ENCODE results near the gene BANF2. TPM values are rescaled to one million over a fixed set of nuclear protein-coding genes. Genes with fewer than 3 reads are reported as not detected.

BANF2 gene
- total and polyA plus RNA-seq, 4 donors: not detected

DNA sequence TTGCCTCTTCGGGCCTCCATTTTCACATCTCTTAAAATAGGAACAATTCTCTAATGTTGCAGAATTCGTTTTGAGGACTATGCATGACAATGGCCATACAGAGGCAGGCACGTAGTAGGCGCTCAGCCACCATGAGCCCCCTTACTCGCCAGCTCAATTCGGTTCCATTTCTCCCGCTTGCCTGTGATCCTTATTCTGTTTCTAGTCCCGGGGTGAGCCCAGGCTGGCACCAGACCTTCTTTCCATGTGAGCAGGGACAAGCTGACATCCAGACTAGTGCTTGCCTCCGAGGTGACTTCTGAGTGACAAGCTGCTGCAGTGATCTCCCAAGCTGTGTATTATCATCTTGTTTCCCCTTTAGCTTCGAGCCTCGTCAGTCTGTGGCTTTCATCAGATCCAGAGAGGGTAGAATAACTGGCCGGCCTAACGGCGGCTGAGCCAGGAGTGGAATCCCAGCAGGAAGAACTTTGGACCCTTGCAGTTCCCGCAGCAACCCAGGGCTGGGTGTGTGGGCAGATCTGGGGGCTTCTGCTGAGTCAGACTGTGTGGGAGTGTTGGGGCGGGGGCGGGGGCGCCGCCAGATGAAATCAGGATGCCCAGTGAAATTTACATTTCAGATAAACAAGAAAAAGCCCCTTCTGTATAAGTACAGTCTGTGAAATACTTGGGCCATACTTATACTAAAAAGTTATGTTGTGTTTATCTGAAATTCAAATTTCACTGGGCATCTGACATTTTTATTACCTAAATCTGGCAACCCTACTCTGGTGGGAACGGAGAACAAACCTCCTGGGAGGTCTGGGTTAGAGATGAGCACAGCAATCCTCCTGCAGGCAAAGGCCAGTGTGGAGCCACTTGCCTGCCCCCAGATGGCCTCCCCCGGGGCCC lies 10.9 kb downstream of the BANF2 start:
- Histone ChIP-seq H3K27me3 (ENCODE audit: control insufficient read depth in 4 of 4, insufficient read depth in 4 of 4, low read length in 3 of 4) (no peaks in the 10 kb centered on the region), H3K4me3 (ENCODE audit: low read depth in 1 of 3, low read length in 3 of 3) (no peak overlapping the region), H3K36me3 (ENCODE audit: control insufficient read depth in 4 of 4, insufficient read depth in 3 of 4, low read depth in 1 of 4, low read length in 3 of 4) (no peaks in the 10 kb centered on the region), H3K9me3 (ENCODE audit: control insufficient read depth in 4 of 4, low read length in 3 of 4) (no peaks in the 10 kb centered on the region), H3K27ac (ENCODE audit: low read depth in 1 of 2, low read length in 2 of 2) (peak overlapping the region; percentile 2 to 6), H3K4me1 (ENCODE audit: control insufficient read depth in 4 of 4, insufficient read depth in 4 of 4, low read length in 3 of 4) (peaks cover 3 to 21% (median 9%) of the 10 kb centered on the region in 4 donors), H3K9ac (ENCODE audit: low read depth in 1 of 2, low read length in 2 of 2) (no peak overlapping the region)
- peak; percentile 54 for DNase-seq (ENCODE audit: low spot score)
- 42% methylated on average over 21 of the region's 21 CpGs for WGBS
- peak; percentile 60 to 89 for TF ChIP-seq EGR1 (IDR thresholded peaks at IDR 0.05; ENCODE audit: low read depth in 2 of 2)
- TF ChIP-seq HNF4A (conservative IDR thresholded peaks at IDR 0.05): peak; percentile 85 to 89
- TF ChIP-seq YY1 (IDR thresholded peaks at IDR 0.05): peak; percentile 23
- TF ChIP-seq RXRA (IDR thresholded peaks at IDR 0.05): peak; percentile 29 to 34
- TF ChIP-seq FOXA1 (IDR thresholded peaks at IDR 0.05): no peak
- no peak for TF ChIP-seq NR2F2 (IDR thresholded peaks at IDR 0.05)
- peak; percentile 89 for TF ChIP-seq HNF4G (IDR thresholded peaks at IDR 0.05)
- peak; percentile 76 for TF ChIP-seq SP1 (IDR thresholded peaks at IDR 0.05)
- peak in 1 of 2 donors; percentile 64 for TF ChIP-seq RAD21 (IDR thresholded peaks at IDR 0.05)
- TF ChIP-seq REST (IDR thresholded peaks at IDR 0.05): no peak

- Histone ChIP-seq H3K36me3 (ENCODE audit: control insufficient read depth in 4 of 4, insufficient read depth in 3 of 4, low read depth in 1 of 4, low read length in 3 of 4) (no peaks in the 10 kb centered on the region), H3K27ac (ENCODE audit: low read depth in 1 of 2, low read length in 2 of 2) (no peak overlapping the region), H3K4me1 (ENCODE audit: control insufficient read depth in 4 of 4, insufficient read depth in 4 of 4, low read length in 3 of 4) (peaks cover 3 to 21% (median 9%) of the 10 kb centered on the region in 4 donors), H3K9ac (ENCODE audit: low read depth in 1 of 2, low read length in 2 of 2) (no peak overlapping the region), H3K4me3 (ENCODE audit: low read depth in 1 of 3, low read length in 3 of 3) (no peak overlapping the region), H3K27me3 (ENCODE audit: control insufficient read depth in 4 of 4, insufficient read depth in 4 of 4, low read length in 3 of 4) (no peaks in the 10 kb centered on the region), H3K9me3 (ENCODE audit: control insufficient read depth in 4 of 4, low read length in 3 of 4) (no peaks in the 10 kb centered on the region)
- TF ChIP-seq HNF4G (IDR thresholded peaks at IDR 0.05): no peak
- TF ChIP-seq MAX (IDR thresholded peaks at IDR 0.05): no peak
- TF ChIP-seq, protein P1, sequence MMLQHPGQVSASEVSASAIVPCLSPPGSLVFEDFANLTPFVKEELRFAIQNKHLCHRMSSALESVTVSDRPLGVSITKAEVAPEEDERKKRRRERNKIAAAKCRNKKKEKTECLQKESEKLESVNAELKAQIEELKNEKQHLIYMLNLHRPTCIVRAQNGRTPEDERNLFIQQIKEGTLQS (IDR thresholded peaks at IDR 0.05): no peak
- TF ChIP-seq, protein P2, sequence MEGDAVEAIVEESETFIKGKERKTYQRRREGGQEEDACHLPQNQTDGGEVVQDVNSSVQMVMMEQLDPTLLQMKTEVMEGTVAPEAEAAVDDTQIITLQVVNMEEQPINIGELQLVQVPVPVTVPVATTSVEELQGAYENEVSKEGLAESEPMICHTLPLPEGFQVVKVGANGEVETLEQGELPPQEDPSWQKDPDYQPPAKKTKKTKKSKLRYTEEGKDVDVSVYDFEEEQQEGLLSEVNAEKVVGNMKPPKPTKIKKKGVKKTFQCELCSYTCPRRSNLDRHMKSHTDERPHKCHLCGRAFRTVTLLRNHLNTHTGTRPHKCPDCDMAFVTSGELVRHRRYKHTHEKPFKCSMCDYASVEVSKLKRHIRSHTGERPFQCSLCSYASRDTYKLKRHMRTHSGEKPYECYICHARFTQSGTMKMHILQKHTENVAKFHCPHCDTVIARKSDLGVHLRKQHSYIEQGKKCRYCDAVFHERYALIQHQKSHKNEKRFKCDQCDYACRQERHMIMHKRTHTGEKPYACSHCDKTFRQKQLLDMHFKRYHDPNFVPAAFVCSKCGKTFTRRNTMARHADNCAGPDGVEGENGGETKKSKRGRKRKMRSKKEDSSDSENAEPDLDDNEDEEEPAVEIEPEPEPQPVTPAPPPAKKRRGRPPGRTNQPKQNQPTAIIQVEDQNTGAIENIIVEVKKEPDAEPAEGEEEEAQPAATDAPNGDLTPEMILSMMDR (IDR thresholded peaks at IDR 0.05; ENCODE audit: low read depth, low read length, missing input control): no peak
- TF ChIP-seq HNF4A (conservative IDR thresholded peaks at IDR 0.05): no peak
- no peak for TF ChIP-seq ZBTB33 (IDR thresholded peaks at IDR 0.05)
- TF ChIP-seq RXRA (IDR thresholded peaks at IDR 0.05): no peak
- no peak for TF ChIP-seq YY1 (IDR thresholded peaks at IDR 0.05)
- TF ChIP-seq FOXA1 (IDR thresholded peaks at IDR 0.05): no peak
- 97% methylated on average over 5 of the region's 5 CpGs for WGBS
- DNase-seq (ENCODE audit: low spot score): no peak
Measured at GRCh38 chr20:17711267-17711627, 11.5 kb downstream of the BANF2 start.

All from liver (tissue), 9 donors.